Body of pancreas (tissue), 4 donors: Measurements from ENCODE around the gene APBB1.

ENCODE experiments used
- CTCF ChIP-seq, 7 experiments: fragments of 450-650 bp in 4 of 7; fragments of 200-600 bp in 3 of 7; sonication (generic) in 3 of 7; IDR thresholded peaks; one replicate each; pipeline ENCODE4 v1.5.1; 2016 to 2019; ENCODE audit warnings: antibody characterized with exemption in 7 of 7
- POLR2A ChIP-seq, 3 donors: fragments of 450-650 bp; IDR thresholded peaks; one replicate each; pipeline ENCODE4 v1.6.1; 2016; ENCODE audit warnings: antibody characterized with exemption in 3 of 3, mild to moderate bottlenecking in 2 of 3

- TF ChIP-seq CTCF (IDR thresholded peaks at IDR 0.05) (no peak), POLR2A (IDR thresholded peaks at IDR 0.05) (no peak)
Measured at GRCh38 chr11:6433998-6434660, 15.2 kb upstream of the APBB1 start.
